NCI-H2081 treated with DMSO at 0.1 percent for 48 hours (cell line): ENCODE measurements around the gene ABLIM3.

ENCODE experiments used
- DNase-seq: peaks from one replicate; lab custom pipeline; 2025; lab: John Stamatoyannopoulos, UW

Gene ABLIM3

DNA sequence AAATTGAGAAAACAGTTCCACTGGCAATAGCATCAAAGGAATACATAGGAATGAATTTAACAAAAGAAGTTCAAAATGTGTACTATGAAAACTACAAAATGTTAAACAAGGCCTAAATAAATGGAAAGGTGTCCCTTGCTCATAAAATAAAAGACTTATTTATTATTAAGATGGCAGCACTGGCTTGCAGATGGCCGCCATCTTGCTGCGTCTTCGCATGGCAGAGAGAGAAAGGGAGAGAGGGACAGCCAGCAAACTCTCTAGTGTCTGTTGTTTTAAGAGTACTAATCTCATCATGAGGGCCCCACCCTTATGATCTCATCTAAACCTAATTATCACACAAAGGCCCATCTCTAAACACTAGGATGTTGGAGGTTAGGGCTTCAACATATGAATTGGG, 47.1 kb downstream of the ABLIM3 start:
- no peak for DNase-seq

DNA sequence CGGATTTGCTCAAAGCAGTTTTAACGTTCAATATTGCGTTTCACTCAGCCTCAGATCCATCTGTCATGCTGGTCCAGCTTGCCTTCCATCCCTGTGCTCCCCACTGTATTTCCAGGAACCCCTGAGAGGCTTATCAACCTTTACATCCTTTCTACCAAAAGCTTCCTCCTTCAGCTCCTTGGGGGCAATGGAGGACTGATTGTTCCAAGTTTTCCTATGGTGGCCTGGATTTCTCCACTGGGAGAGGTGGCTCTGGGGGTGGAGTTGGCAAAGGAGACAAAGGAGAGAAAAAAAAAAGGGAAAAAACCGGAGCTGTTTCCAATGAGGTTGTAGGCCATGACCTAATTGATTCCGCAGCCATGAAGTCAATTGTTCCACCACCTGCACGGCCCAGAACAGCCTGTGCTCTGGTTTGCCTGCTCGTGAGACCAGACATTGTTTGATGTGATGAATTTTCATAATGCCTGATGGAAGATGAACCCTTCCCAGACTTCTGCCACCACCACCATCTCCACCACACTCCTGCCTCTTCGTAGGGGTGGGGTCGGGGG, 54.1 kb downstream of the ABLIM3 start:
- no peak for DNase-seq

DNA sequence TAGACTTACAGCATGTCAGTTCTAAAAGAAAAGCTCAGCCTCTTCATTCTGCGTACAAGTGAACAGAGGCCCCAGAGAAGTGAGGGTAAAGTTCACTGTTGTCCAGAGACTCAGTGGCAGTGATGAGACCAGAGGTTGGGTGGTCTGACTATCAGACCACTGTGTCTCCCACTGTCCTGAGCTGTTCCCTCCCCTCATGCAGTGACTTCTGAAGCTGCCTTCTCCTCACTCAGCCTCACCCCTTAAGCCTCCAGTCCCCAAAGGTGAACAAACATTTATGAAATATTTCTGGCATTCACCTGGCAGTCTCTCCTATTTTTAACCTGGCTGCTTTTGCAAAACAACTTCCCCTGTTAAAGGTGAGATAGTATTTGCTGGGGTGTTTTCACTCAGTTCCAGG, 54.7 kb downstream of the ABLIM3 start:
- no peak for DNase-seq

DNA sequence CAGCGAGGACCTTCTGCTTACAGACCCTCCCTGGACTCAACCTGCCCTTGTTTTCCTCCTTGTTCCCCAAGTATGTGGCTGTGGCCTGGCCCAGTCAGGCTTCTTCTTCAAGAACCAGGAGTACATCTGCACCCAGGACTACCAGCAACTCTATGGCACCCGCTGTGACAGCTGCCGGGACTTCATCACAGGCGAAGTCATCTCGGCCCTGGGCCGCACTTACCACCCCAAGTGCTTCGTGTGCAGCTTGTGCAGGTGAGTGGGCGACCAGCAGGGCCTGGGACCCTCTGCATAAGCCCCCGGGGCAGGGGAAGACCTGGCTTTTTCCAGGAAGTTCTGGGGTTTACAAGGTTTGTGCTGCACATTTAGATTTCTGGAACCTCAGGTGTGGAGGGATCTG, 56.9 kb downstream of the ABLIM3 start:
- no peak for DNase-seq

DNA sequence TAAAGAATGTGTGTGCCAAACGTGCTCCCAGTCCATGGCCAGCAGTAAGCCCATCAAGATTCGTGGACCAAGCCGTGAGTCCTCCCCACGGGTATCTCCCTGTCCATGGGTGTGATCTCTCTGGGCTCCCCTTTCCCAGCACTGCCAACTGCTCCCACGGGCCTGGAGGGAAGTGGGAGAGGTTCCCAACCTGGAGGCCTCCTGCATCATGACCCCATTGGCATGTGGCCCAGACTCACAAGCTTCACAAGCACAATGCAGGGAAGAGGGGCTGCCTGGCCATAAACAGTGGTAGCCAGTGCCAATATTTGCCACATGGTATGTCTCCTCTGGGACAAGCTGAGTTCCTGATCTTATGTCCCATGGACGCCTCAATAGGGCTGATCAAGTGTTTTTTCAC, 59.1 kb downstream of the ABLIM3 start:
- DNase-seq = no peak

DNA sequence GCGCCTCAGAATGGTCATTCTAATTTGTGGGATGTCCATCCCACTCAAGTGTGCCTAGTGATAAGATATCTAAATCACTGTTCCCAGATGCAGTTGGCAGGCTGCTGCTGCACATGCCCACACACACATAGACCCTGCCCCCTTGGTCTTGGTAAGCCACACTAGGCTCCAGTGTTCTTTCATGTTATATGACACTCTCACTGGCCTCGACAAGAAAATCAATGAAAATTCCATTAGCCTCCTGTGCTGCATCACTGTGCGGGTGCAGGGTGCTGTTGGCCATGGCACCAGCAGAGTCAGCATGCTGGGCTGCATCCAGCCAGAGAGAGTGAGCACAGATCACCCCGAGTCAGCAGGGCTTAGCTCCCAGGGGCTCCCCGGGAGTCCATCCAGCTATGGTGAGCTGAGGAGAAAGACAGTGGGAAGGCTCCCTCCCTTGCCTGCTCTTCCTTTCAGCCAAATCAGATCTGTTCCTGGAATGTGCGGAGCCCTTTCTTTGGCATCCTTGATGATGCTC, 59.9 kb downstream of the ABLIM3 start:
- DNase-seq = no peak

DNA sequence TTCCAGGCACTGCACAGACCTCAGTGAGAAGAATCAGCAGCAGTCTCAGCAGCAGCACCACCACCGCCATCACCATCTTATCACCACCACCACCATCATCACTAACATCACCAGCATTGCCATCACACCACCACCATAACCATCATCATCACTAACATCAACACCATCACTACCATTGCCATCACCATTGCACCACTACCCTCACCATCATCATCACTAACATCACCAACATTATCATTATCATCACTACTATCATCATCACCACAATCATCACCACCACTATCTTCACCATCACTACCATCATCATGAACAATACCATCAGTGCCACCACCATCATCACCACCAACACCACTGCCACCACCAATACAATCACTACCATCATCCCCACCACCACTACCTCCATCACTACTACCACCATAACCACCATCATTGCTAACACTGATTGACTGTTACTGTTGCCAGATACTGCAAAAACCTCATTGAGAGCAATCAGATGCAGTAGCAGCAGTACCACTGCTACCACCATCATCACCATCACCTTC, 61.7 kb downstream of the ABLIM3 start:
- DNase-seq = no peak

DNA sequence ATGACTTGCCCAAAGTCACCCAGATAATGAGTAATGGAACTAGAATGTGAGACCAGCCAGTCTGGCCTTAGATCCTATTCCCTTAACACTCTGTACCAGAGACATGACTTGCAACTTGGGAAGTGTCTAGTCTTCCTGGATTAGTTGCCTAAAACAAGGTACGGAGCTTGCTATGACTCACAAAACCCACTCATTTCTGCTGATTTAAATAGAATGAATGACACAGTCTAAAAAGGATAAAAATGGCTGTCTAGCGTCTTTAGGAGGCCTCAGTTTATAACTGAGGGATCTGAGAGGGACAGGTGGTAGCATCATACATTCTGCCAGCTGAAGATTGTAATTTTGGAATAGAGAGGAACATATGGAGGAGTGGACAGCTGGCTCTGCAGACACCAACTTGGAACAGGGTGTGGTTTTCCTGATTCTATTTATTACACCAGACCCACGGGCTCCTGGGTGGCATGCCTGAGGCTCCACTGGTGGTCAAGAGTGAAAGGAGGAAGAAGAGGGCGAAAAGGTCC, 62.7 kb downstream of the ABLIM3 start:
- DNase-seq = no peak

DNA sequence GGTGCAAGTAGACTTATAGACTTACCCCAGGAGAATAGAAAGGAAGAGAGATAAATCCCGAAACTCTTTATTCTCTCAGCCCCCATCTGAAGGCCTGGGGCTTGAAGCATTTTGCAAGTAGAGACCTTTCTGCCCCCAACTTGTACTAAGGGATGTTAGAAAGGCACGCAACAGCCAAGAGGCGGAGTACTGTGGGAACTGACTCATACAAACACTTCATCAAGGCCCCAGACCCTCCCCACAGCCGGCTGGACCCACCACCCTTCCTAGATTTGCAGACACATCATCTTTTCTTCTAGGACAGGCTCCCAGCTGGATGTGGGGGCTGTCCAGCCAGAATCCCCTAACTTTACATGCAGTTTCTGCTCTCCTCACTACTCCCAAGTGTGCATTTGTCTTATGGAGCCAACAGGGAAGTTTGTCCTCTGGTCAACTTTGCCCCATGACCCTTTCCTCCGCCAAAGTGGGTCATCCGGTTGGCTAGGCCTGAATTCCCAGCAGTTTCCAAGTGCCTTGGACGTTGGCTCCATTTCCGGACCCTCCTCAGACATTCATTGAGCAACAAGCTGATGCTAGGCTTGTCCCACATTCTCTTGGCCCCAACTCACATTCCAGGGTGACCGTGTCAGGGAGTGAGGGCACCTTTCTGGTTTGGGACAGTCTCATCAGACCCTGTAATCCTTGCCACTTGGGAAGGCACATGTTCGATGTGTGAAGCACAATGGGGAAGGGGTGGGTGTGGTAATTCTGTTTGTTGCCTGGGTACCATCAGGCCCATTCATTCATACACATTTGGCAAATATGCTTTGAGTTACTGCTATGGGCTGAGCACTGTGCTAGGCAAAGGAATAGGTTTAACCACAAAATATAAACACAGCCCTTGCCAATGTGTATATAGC, 64.6 kb downstream of the ABLIM3 start:
- no peak for DNase-seq

DNA sequence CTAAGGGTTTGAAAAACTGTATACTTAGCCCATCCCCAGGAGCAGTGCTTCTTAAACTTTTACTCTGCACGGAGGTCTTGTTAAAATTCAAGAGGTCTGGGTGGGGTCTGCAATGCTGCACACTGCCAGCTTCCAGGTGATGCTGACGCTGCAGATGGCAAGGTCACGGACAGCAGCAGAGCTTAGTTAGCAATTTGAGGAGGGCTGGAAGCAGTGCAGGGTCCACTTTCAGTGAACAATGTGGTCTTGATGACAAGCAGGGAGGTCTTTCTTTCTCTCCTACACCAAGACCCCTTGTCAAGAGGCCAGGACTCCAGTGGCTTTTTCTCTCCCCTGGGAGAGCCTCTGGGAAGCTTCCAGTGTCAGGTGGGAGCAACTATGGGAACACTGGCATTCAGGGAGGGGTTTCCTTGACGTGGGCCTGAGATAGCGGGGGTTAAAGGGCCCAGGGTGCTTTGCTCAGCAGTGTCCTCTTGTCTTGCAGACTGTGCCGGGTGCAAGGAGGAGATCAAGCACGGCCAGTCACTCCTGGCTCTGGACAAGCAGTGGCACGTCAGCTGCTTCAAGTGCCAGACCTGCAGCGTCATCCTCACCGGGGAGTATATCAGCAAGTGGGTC, 65.3 kb downstream of the ABLIM3 start:
- DNase-seq = no peak

DNA sequence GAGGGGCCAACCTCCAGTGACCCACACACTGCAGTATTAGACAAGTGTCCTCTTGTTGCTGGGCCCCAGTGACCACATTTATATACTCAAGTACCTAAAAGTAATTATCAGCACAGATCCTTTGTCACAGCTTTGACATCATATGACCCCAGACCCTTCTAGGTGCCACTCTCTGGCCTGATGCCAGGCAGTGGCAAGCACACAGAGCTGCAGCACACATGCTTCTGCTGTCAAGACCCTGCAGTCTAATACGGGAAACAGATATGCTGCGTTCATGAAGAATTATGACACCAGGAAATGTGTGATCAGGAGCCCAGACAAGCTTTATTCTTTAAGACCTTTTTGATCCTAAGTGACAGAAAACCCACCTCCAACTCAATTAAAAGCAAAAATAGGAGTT, 66.5 kb downstream of the ABLIM3 start:
- DNase-seq = no peak

DNA sequence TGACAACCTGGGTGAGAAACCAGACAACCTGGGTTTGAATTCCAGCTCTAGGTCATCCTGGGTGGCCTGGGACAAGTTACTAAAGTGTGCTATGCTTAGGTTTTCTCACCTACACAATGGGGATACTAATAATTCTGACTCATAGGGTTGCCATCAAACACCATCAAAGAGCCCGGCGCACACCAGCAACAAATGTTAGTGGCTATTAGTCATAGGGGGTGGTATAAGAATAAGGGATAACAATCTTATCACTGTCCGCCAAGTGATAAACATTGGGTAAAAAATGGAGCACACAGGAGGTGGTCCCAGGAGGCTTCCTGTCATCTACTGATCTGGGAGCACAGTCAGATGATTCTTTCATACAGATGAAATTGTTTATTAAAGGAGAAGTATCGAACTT, 68.9 kb downstream of the ABLIM3 start:
- DNase-seq = no peak

DNA sequence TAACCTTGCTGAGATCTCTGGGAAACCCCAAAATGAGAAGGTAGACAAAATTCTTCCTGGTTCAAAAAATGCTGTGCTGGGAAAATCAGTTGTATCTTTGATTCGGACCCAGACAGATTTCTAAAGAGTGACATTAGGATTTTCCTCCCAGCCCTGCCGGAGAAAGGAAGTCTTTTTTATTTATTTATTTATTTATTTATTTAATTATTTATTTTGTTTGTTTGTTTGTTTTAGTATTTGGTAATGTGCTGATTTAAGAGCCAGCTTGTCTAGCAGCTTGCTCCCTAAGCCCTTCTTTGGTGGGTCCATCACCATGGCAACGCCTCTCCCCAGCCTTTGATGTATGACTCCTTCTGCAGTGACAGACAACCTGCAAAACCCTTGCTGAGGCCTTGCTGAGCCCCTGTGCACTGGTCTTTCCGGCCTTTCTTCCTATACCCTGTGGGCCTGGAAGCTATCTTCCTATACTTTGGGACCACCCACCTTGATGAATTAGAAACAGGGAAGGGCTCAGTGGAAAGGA, 69.7 kb downstream of the ABLIM3 start:
- DNase-seq = no peak

DNA sequence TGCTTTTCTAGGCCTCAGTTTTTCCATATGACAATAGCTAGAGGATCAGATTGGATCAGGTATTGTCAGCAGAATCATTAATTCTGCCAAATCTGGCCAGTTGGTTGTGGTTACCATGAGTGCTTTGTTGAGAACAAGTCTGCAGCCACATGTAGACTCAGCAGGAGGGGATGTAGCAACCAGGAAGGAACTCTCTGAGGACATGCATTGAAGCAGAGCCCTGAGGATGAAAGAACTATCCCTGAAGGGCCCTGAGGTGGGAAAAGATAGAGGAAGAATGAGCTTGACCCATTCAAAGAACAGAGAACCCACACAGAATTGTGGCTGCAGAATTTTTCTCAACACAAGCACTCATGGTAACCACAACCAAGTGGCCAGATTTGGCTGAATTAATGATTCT, 70.3 kb downstream of the ABLIM3 start:
- no peak for DNase-seq

DNA sequence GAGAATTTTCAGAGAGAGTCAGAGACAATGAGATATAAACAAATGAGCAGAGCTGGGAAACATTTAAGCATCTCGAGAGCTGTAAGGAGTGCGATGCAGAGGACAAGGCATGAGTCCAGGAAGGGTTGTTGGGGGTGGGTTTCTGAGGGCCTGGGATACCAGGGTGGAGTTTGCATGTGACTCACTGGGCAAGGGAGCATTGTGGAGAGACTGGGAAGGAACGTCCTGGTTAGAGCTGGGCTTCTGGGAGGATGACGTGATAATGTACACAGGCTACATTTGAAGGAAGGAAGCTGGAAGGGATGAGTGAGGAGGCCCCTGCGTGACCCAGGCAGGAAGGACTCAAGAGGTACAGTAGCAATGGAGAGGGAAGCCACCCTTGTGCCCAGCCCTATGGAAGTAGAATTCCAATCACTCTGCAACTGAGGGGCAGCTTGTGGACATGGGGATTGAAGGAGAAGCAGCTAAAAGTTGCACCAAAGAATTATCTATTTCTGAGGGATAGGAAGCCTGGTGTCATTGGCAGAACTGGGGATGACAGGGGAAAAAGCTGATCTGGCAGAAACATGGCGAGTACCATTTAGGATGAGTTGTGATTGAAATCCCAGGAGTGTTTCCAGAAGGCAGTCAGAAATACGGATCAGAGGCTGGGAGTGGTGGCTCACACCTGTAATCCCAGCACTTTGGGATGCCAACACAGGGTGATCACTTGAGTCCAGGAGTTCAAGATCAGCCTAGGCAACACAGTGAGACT, 71.1 kb downstream of the ABLIM3 start:
- DNase-seq = no peak

DNA sequence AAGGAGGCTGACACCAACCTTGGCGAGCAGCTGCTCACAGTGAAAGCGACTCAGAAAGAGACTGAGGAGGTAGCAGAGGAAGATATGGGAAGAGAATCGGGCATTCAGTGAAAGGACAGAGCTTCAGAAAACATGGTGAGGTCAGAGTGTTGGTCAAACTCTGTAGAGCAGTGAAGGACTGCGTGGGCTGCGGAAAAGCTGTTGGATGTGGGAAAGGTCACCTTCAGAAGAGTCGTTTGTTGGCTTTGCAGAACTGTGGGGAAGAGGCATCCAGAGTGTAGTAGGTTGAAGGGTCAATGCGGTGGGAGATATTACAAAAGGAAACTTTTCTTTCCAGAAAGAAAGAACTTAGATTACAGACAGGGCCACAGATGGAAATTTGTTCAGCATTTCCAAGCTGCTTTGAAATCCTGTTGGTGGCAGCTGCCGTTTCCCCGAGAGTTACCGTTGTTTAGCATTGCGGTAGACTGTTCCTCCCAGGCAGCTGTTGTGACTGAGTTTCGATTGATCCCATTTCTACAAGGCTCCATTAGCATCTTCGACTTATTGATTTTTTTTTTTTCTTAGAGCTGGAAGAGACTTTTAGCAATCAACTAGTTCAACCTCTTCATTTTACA, 72.1 kb downstream of the ABLIM3 start:
- no peak for DNase-seq

DNA sequence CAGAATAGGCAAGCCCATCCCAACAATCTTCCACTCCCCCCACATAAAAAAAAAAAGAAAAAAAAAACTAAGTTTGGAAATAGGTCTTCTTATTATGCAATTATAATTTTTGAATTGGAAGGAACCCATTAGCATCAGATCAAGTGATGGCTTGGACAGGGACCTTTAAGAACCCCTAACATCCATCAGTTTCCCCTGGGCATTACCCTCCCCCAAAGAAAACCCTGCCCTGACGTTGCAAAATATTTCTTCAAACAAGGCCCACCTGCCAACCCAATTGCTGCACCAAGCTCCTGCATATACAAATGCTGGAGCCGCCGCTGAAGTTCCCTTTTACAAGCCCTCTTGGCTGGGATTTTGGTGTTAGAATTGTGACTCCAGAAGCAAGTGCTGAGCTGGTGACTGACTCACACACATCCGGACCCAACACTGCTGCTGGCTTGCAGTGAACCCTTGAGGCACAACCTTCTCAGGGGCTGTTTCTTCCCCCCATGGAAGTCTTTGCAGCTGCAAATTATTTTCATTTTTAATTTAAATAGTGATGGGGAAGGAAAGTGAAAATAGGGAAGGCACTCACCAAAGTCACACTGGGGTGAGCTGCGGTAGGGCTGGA, 74.3 kb downstream of the ABLIM3 start:
- DNase-seq = no peak

DNA sequence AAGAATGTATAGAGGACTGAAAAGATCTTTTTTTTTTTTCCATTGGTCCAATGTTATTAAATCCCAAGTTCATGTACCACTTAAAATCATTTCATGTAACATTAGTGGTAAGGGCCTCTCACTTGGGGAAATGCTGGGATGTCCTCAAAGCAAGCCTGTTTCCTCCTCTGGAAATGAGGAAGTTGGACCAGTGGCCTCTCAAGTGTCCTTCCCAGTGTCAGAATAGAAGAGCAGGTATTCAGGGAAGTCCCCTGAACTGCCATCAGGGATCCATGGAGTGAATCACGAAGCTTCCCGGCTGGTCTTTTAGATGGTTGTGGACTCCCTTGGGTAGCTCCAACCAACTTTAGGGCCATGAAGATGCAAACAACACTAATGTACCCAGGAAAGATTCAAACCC, 75.2 kb downstream of the ABLIM3 start:
- DNase-seq = no peak

DNA sequence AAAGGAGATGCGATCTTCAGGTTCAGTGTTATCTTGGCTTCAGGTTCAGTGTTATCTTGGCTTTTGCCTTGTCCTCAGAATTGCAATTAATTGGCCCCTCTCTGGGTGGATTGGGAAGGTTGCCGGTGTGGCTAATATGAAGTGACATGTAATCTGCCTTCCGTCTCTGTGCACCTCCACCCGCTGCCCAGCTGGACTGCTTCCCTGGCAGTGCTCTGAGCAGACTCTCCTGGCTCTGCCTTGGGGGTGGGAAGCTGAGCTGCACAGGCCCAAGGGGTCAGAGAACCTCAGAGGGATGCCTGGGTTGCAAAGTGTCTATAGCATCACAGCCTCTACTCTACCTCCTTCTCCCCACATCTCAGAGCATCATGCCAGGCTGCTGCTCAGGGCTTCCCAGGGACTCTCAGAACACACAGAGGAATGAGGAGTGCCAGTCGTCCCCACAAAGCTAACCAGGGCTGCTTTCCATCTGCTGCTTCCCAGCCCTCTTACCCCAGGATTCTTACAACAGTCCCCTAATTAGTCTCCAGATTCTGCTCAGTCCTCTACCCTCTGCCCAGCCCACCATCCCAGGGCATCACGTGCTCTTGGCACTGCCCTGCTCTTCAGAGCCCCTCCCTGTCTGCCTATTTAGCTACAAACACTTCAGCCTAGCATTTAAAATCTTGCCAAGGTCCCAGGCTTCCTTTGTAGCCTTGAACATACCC, 76.0 kb downstream of the ABLIM3 start:
- no peak for DNase-seq

DNA sequence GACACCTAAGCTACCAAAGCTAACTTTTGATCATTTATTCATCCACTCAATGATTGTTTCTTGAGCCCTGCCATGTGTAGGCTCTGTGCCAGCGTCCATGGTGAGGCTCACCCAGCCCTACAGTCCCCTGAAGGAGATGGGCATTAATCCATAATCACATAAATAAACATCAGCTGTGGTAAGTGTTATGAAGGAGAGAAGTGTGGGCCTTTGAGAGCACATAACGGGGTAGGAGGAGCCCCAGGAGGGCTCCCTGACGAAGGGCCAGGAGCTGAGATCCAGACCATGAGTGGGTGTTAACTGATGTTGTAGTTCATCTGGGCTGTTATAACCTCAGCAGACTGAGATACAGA, 76.5 kb downstream of the ABLIM3 start:
- no peak for DNase-seq
